HG02610 (cell line): ENCODE results near the gene SH3BP5.

ENCODE experiments used
- ATAC-seq: cut with Tn5 transposase; IDR thresholded peaks from one replicate; pipeline ENCODE4 v1.9.1; 2021; ENCODE audit warnings: mild to moderate bottlenecking, moderate library complexity; ENCODE audit not compliant: unreplicated experiment

The SH3BP5 gene

GRCh38 chr3:15279671-15280402, 52.5 kb downstream of the SH3BP5 start:
- ATAC-seq: no peak

GRCh38 chr3:15279205-15279604, 53.2 kb downstream of the SH3BP5 start:
- ATAC-seq: no peak

- ATAC-seq: no peak
Observed at GRCh38 chr3:15277861-15278500, 54.4 kb downstream of the SH3BP5 start.

GRCh38 chr3:15276028-15276724, 56.2 kb downstream of the SH3BP5 start:
- no peak for ATAC-seq

- no peak for ATAC-seq
Observed at GRCh38 chr3:15273227-15273626, 59.2 kb downstream of the SH3BP5 start.

GRCh38 chr3:15272426-15273196, 59.8 kb downstream of the SH3BP5 start:
- ATAC-seq: no peak

- peak; percentile 71 for ATAC-seq
Observed at GRCh38 chr3:15271785-15272381, 60.5 kb downstream of the SH3BP5 start.

GRCh38 chr3:15271030-15271429, 61.4 kb downstream of the SH3BP5 start:
- no peak for ATAC-seq

GRCh38 chr3:15269091-15269989, 63.0 kb downstream of the SH3BP5 start:
- ATAC-seq: peak; percentile 72

GRCh38 chr3:15268033-15268631, 64.3 kb downstream of the SH3BP5 start:
- ATAC-seq: no peak

GRCh38 chr3:15267502-15267901, 64.9 kb downstream of the SH3BP5 start:
- ATAC-seq: no peak

GRCh38 chr3:15266510-15267376, 65.6 kb downstream of the SH3BP5 start:
- no peak for ATAC-seq

GRCh38 chr3:15265655-15266509, 66.5 kb downstream of the SH3BP5 start:
- ATAC-seq: no peak

GRCh38 chr3:15264486-15264885, 67.9 kb downstream of the SH3BP5 start:
- ATAC-seq: no peak

- no peak for ATAC-seq
Observed at GRCh38 chr3:15263926-15264325, 68.5 kb downstream of the SH3BP5 start.

- ATAC-seq: no peak
Observed at GRCh38 chr3:15263120-15263519, 69.3 kb downstream of the SH3BP5 start.

GRCh38 chr3:15262021-15262420, 70.4 kb downstream of the SH3BP5 start:
- ATAC-seq: no peak

- ATAC-seq: no peak
Observed at GRCh38 chr3:15261274-15261673, 71.1 kb downstream of the SH3BP5 start.
